ENCODE results near the gene TSSK3. TPM values are rescaled to one million over a fixed set of nuclear protein-coding genes. Genes with fewer than 3 reads are reported as not detected.

Gene TSSK3
- total and polyA plus RNA-seq, 7 donors = 1.1 to 2.2 (median 1.8) TPM; not detected in 3

DNA sequence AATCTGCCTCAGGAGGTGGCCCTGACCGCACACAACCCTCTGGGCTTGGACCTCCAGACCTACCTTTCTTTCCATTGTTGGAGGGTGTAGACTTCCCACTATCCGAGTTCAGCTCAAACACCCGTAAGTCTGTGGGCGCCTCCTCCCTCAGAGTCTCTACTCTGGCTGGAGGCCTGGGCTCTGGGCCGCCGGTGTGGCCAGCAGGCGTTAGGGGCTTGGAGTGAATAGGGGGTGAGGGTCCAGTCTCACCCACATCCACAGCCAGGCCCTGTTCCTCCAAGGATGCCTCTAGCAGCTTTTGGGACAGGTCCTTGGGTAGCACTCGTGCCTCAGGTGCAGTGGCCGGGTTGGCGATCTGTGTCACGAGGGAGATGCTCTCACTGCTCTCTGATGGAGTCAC is 13.9 kb downstream of the TSSK3 start:
- Histone ChIP-seq H3K4me1 (no peaks in the 10 kb centered on the region), H3K27me3 (no peaks in the 10 kb centered on the region), H3K36me3 (peaks cover 37 to 98% (median 74%) of the 10 kb centered on the region in 4 donors), H3K4me3 (no peak overlapping the region), H3K9me3 (no peaks in the 10 kb centered on the region), H3K27ac (no peak overlapping the region)
- 95% methylated on average over 11 of the region's 11 CpGs for WGBS, 2 donors
- TF ChIP-seq, protein P1, sequence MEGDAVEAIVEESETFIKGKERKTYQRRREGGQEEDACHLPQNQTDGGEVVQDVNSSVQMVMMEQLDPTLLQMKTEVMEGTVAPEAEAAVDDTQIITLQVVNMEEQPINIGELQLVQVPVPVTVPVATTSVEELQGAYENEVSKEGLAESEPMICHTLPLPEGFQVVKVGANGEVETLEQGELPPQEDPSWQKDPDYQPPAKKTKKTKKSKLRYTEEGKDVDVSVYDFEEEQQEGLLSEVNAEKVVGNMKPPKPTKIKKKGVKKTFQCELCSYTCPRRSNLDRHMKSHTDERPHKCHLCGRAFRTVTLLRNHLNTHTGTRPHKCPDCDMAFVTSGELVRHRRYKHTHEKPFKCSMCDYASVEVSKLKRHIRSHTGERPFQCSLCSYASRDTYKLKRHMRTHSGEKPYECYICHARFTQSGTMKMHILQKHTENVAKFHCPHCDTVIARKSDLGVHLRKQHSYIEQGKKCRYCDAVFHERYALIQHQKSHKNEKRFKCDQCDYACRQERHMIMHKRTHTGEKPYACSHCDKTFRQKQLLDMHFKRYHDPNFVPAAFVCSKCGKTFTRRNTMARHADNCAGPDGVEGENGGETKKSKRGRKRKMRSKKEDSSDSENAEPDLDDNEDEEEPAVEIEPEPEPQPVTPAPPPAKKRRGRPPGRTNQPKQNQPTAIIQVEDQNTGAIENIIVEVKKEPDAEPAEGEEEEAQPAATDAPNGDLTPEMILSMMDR (IDR thresholded peaks at IDR 0.05) = no peak
- TF ChIP-seq EP300 (IDR thresholded peaks at IDR 0.05) (no peak), POLR2AphosphoS5 (IDR thresholded peaks at IDR 0.05) (no peak), POLR2A (IDR thresholded peaks at IDR 0.05) (no peak)
- intact Hi-C loops (cut with DNase I) = no loop called here
- DNase-seq = no peak

DNA sequence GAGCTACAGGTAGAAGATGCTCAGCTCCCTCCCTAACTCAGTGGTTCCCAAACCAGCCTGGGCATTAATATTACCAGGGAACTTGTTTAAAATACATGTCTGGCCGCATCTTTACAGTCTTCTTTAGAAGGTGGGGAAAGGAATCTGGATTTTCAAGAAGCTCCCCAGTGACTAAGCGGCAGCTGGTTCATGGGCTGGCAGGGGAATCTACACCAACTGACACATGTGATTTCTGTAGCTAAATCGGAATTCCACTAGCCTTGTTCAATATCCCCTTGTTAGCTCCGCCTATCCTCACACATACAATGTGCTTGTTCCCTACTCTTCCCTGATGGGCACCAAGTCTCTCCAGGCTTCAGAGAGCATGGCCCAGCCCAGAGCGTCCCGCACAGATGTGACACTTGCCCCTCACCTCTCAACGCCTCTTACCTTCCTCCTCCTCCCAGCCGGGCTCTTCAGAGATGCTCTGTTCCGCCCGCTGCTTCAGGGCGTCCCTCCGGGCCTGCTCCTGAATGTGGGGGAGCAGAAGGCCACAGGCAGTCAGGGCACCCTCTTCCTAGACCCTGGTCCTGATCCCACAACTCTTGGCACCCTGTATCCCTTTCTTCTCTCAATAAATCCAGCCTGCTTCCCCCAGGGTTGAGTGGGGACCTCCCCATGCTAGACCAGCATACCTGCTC is 15.3 kb downstream of the TSSK3 start:
- TF ChIP-seq POLR2A (IDR thresholded peaks at IDR 0.05) (no peak), POLR2AphosphoS5 (IDR thresholded peaks at IDR 0.05) (no peak), EP300 (IDR thresholded peaks at IDR 0.05) (no peak)
- TF ChIP-seq, protein P1 (IDR thresholded peaks at IDR 0.05) = no peak
- H3K4me1 ChIP-seq = no peaks in the 10 kb centered on the region
- intact Hi-C loops (cut with DNase I) = no loop called here
- H3K9me3 ChIP-seq = no peaks in the 10 kb centered on the region
- H3K4me3 ChIP-seq = no peak overlapping the region
- WGBS, 2 donors = 94 to 95% methylated on average over 12 of the region's 12 CpGs
- no peaks in the 10 kb centered on the region for H3K27me3 ChIP-seq
- no peak overlapping the region for H3K27ac ChIP-seq
- no peak for DNase-seq
- peaks cover 48 to 100% (median 84%) of the 10 kb centered on the region in 4 donors for H3K36me3 ChIP-seq

- no peak for TF ChIP-seq POLR2AphosphoS5 (IDR thresholded peaks at IDR 0.05)
- no peak for TF ChIP-seq POLR2A (IDR thresholded peaks at IDR 0.05)
- TF ChIP-seq, protein P1 (IDR thresholded peaks at IDR 0.05) = no peak
- TF ChIP-seq EP300 (IDR thresholded peaks at IDR 0.05) = no peak
- WGBS, 2 donors = 90 to 93% methylated on average over 9 of the region's 9 CpGs
- Histone ChIP-seq H3K36me3 (peaks cover 50 to 100% (median 92%) of the 10 kb centered on the region in 4 donors), H3K27ac (no peak overlapping the region), H3K4me3 (no peak overlapping the region), H3K4me1 (no peaks in the 10 kb centered on the region), H3K27me3 (no peaks in the 10 kb centered on the region), H3K9me3 (no peaks in the 10 kb centered on the region)
- DNase-seq = no peak
- intact Hi-C loops (cut with DNase I) = no loop called here
Measured at GRCh38 chr1:32380057-32380456, 17.7 kb downstream of the TSSK3 start.

DNA sequence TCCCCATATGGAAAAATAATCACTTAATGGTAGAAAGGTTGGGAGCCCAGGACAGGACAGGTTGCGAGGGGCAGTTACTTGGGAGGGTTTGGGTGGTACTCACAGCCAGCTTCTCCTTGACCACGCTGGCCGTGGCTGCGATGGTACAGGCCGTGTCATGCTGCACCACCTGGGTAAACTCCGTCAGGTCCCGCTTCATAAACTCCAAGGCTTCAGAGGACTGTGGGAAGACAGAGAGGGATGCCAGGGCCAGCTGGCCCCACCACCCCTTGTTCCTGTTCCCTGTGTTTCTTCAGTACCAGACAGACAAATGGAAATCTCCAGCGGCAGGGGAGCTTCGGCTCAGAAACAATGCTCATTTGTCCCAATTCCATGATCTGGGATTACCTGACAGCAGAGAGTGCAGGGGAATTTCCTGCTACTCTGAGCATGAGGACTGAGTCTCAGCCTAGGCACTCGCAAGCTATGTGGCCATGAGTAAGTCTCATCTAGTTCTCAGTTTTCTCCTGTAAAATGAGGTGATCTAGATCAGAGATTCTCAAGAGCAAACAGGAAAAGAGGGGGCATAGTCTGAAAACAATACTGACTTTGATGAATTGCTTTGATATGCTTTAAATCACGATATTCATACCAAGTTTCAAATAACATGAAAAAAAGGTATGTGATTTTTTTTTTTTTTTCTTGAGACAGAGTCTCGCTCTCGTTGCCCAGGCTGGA is 24.5 kb downstream of the TSSK3 start:
- DNase-seq = no peak
- H3K4me3 ChIP-seq = no peak overlapping the region
- H3K27me3 ChIP-seq = no peaks in the 10 kb centered on the region
- WGBS, 2 donors = 93 to 95% methylated on average over 13 of the region's 13 CpGs
- no peak for TF ChIP-seq POLR2A (IDR thresholded peaks at IDR 0.05)
- no peak for TF ChIP-seq EP300 (IDR thresholded peaks at IDR 0.05)
- TF ChIP-seq POLR2AphosphoS5 (IDR thresholded peaks at IDR 0.05) = no peak
- TF ChIP-seq, protein P1 (IDR thresholded peaks at IDR 0.05) = no peak
- no peak overlapping the region for H3K27ac ChIP-seq
- H3K36me3 ChIP-seq = peaks cover 12 to 99% (median 51%) of the 10 kb centered on the region in 4 donors
- H3K9me3 ChIP-seq = no peaks in the 10 kb centered on the region
- intact Hi-C loops (cut with DNase I) = no loop called here
- H3K4me1 ChIP-seq = peaks cover 0 to 14% (median 5%) of the 10 kb centered on the region in 4 donors
